ENCODE measurements around the gene MYO16.
"Not testable (repeated sequence)": the region's sequence is repeated elsewhere in the genome, so short reads cannot be mapped to it uniquely, and the experiment has no call there.

The MYO16 gene

GRCh38 chr13:108895220-108895704, 265.9 kb downstream of the MYO16 start:
- no peak for DNase-seq (ENCODE audit: low spot score)

GRCh38 chr13:108897955-108898354, 268.5 kb downstream of the MYO16 start:
- no peak for DNase-seq (ENCODE audit: low spot score)

DNA sequence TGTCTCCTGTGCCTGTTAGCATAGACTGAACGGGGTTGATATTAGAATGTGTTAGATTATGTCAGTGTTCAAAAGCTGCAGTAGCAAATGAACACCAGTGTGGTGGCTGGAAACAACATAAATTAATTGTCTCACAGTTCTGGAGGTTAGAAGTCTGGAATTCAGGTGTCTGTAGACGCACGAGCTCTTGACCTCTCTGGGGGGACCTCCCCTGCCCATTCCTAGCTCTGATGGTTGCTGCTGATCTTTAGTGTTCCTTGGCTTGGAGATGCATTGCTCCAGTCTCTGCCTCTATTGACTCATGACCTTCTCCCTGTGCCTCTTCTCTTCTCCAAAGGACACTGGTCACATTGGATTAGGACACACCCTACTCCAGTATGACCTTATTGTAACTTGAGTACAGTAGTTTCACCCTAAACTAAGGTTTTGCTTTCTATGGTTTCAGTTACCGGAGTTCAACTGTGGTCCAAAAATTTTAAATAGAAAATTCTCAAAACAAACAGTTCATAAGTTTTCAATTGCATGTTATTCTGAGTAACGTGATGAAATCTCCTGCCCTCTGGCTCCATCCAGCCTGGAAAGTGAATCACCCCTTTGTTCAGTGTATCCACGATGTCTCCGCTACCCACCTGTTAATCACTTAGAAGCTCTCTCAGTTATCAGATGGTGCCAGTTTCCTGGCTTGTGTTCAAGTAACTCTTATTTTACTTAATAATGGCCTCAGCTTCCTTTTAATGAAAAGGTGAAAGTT, 273.2 kb downstream of the MYO16 start:
- DNase-seq (ENCODE audit: low spot score) = no peak

- no peak for DNase-seq (ENCODE audit: low spot score)
These were observed 274.2 kb downstream of the MYO16 start for GRCh38 chr13:108903613-108904012.

GRCh38 chr13:108911807-108912206, 282.4 kb downstream of the MYO16 start:
- no peak for DNase-seq (ENCODE audit: low spot score)

DNA sequence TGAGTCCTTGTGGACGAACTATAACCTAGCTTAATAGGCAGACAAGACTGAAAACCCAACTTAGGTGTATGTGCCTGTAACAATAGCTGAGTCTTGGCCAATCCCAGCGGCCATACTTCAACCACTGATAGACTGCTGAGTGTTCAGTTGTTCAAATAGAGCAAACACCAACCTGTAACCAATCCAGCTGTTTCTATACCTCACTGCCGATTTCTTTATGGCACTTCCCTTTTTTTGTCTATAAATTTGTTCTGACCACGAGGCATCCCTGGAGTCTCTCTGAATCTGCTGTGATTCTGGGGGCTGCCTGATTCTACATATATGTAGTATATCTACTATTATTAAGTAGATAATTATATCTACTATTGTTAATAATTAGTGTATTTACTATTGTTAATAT, 284.3 kb downstream of the MYO16 start:
- DNase-seq (ENCODE audit: low spot score) = not testable (repeated sequence)

DNA sequence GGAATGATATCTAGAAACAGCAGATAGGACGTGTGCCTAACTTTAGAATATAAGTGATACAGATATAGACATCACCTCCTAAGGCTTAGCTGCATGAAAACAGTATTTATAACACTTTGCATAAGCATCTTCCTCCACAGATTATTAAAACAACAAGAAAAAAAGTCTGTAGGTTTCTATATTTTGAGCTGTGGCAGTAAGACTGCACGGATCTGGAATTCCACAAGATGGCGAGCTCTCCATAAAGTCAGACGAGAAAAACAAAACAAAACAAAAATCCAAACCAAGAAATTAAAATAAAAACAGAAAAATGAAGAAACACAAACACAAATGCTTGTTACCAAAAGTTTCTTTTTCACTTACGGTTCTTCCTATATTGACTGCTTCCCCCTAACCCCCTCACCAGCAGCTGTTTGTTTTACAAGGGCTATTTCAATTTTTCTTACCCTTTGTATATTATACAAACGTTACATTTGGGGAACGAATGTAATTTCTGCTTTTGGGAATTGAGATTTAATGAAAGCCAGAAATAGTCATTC, 285.8 kb downstream of the MYO16 start:
- DNase-seq (ENCODE audit: low spot score) = no peak

- DNase-seq (ENCODE audit: low spot score) = no peak
These were observed 286.5 kb downstream of the MYO16 start for GRCh38 chr13:108915634-108916512.

GRCh38 chr13:108917581-108917980, 288.2 kb downstream of the MYO16 start:
- no peak for DNase-seq (ENCODE audit: low spot score)

GRCh38 chr13:108919036-108919907, 289.9 kb downstream of the MYO16 start:
- DNase-seq (ENCODE audit: low spot score) = no peak

DNA sequence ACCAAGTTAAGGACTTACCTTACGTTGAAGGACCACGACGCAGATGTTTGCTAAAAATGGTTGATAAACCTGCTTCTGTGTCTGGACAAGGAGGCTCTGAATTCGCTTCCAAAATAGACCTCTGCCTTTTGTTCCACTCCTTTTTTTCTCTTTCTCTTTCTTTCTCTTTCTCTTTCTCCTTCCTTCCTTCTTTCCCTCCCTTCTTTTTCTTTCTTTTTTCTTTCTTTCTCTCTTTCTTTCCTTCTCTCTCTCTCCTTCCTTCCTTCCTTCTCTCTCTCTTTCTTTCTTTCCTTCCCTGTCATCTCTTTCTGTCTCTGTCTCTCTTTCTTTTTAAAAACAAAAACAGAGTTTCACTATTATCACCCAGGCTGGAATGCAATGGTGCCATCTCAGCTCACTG, 290.7 kb downstream of the MYO16 start:
- DNase-seq (ENCODE audit: low spot score) = no peak

DNA sequence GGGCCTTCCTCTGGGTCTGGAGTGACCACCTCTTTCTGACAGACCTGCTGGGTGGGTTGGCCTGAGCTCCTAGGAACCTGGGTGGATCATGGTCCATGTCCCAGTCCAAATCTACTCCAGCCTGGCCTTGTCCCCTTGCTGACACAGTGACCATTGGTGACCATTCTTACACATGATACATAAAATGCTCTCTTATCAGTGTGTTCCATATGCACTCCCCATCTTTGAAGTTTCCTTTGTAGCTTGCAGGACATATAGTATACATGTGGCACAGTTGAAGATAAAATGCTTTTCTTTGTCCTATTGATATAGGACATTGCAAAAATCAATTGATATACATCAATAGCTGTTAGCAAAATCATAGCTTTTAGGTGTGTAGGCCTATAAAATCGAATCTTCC, 291.8 kb downstream of the MYO16 start:
- DNase-seq (ENCODE audit: low spot score) = no peak

GRCh38 chr13:108922108-108922507, 292.7 kb downstream of the MYO16 start:
- no peak for DNase-seq (ENCODE audit: low spot score)

GRCh38 chr13:108923386-108924047, 294.1 kb downstream of the MYO16 start:
- DNase-seq (ENCODE audit: low spot score) = no peak

DNA sequence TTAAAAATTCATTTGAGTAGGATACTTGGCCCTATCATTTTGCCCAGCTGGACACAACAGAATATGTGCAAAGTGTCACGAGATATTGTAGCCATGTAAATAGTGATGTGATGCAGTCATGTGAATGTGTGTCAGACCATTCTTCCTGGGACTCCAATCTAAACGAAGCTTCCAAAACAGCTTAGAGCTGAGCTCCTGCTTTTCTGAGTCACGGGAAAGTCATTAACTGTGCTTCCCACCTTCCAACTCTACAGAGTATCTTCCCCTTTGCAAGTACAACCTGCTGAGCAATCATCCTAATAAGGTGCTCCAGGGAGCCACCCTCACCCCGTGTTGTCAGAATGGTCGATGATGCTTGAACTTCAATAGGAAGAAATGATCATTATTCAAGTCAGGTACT, 294.7 kb downstream of the MYO16 start:
- no peak for DNase-seq (ENCODE audit: low spot score)

DNA sequence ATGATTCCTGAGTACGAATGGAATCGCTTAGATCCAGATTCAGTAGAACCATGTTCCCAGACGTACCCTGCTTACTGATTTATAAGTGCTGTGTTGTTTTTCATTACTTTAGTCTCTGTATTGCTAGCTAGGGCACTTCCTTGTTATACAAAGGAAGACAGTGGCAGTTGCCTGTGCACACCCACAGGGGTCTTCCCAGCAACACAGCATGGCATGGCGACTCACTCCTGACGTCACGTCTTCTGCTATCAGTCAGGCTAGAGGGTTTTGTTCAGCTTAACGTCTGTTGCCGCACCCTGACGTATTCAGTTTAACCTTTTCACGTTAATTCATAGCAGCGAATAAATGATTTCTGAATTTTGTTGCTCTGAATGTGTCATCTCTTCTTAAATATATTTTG, 295.1 kb downstream of the MYO16 start:
- no peak for DNase-seq (ENCODE audit: low spot score)

DNA sequence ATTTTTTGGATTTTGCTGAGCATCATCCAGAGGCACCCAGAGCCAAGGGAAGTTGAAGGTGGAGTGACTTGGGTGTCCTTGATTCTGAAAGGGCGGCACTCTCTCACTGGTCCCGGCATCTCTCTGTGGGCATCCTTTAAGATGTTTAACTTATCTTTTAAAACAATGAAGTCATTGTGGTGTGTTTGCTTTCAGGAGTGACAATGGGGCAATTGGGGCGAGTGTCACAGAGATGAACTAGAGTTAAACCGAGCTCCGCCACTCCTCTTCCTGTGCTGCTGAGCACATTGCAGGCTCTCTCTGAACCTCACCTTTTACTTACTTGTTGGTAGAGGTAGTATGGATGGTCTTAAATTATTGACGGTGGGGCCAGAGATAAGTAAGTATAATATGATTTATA, 295.7 kb downstream of the MYO16 start:
- DNase-seq (ENCODE audit: low spot score) = no peak

- DNase-seq (ENCODE audit: low spot score) = no peak
These were observed 297.5 kb downstream of the MYO16 start for GRCh38 chr13:108926862-108927261.

GRCh38 chr13:108927615-108928014, 298.2 kb downstream of the MYO16 start:
- DNase-seq (ENCODE audit: low spot score) = no peak

DNA sequence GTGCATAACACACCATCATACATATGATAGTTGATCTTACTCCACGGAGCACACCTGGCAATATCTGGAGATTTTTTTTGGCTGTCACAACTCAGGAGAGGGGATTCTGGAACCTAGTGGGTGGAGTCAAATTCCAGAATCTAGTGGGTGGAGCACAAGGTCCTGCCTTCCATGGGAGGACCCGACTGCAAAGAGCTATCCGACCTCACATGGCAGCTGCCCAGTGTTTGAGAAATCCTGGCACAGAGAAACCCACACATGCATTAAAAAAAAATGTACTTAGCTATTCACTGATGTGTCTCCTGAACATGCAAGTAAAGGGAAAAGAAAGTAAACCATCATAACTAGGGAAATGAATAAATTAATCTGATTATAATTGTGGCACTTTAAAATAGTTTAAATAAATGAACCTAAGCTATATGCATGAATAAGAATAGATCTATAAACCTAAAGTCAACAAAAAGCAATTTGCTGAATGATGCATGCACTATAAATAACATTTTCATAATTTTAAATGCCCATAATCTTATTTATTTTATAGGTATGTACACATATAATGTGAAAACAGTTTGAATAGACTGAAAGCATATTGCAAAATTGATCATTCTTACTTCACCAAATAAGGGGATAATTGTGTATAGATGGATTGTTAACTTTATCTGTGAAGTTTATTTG, 300.3 kb downstream of the MYO16 start:
- no peak for DNase-seq (ENCODE audit: low spot score)

DNA sequence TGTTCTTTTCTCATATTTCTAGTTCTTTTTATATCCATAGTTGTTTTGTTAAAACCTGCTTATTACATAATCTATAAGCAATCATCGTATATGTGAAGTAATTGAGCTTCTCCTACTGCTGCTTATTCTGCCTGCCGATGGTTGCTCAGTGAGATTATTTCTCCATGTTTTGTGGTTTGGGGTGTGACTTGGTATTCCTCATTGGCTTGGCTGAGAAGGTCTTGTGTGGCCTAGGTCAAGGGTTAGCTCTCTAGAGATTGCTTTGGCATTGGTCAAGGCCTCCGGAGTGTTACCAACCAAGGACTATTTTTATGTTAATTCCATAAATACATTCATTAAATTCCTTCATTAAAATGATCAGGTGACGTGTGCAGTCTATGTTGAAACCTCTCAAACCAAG, 302.8 kb downstream of the MYO16 start:
- DNase-seq (ENCODE audit: low spot score) = no peak
